SU-DHL-6 (cell line): Measurements from ENCODE around the gene ABCC4.

Experiments
- H2AFZ ChIP-seq: fragments of 200-600 bp; sonication (generic); 2 replicates; pipeline ENCODE4 v1.6.1; 2014; ENCODE audit warnings: low read depth, mild to moderate bottlenecking, moderate library complexity, mixed read lengths, antibody characterized with exemption, low read length; ENCODE audit not compliant: severe bottlenecking
- H3F3A ChIP-seq: fragments of 200-600 bp; shearing (Covaris generic); 2 replicates; pipeline ENCODE4 v1.6.0; 2016; ENCODE audit warnings: antibody characterized with exemption, mild to moderate bottlenecking; ENCODE audit not compliant: insufficient read depth
- H3K27ac ChIP-seq: fragments of 200-600 bp; sonication (generic); 2 replicates; pipeline ENCODE4 v1.5.1; 2016; ENCODE audit warnings: low read depth, mild to moderate bottlenecking, low read length, moderate library complexity, mixed read lengths
- H3K27me3 ChIP-seq: fragments of 200-600 bp; sonication (generic), shearing (Covaris generic); 2 replicates; pipeline ENCODE4 v1.6.0; 2014; ENCODE audit warnings: mild to moderate bottlenecking, low read length
- H3K36me3 ChIP-seq: fragments of 200-600 bp; sonication (generic); 2 replicates; pipeline ENCODE4 v1.6.1; 2014; ENCODE audit warnings: mild to moderate bottlenecking, low read length, mixed read lengths
- H3K4me2 ChIP-seq: fragments of 300-600, 200-600 bp; shearing (Covaris generic), sonication (generic); 2 replicates; pipeline ENCODE4 v1.6.0; 2014; ENCODE audit warnings: low read length, low read depth, mild to moderate bottlenecking; ENCODE audit not compliant: poor library complexity, severe bottlenecking
- H3K4me3 ChIP-seq: fragments of 200-600 bp; sonication (generic); 2 replicates; pipeline ENCODE4 v1.5.1; 2014; ENCODE audit warnings: antibody characterized with exemption, low read length, mild to moderate bottlenecking, mixed read lengths; ENCODE audit not compliant: insufficient read depth, poor library complexity, severe bottlenecking
- H3K79me2 ChIP-seq: fragments of 200-600 bp; sonication (generic); 2 replicates; pipeline ENCODE4 v1.6.1; 2014; ENCODE audit warnings: mild to moderate bottlenecking, low read length, moderate library complexity; ENCODE audit not compliant: insufficient read depth
- H3K9ac ChIP-seq: fragments of 200-600 bp; sonication (generic); 2 replicates; pipeline ENCODE4 v1.7.0; 2014; ENCODE audit warnings: mild to moderate bottlenecking, low read length
- H3K9me2 ChIP-seq: fragments of 200-600 bp; sonication (generic); replicated peaks from 2 replicates; pipeline ENCODE4 v1.6.1; 2014; ENCODE audit warnings: low read length; ENCODE audit not compliant: insufficient read depth
- H3K9me3 ChIP-seq: fragments of 200-600 bp; sonication (generic); 2 replicates; pipeline ENCODE4 v1.6.1; 2014; ENCODE audit warnings: low read length, mixed read lengths; ENCODE audit not compliant: insufficient read depth
- H4K20me1 ChIP-seq: fragments of 200-600 bp; sonication (generic); 2 replicates; pipeline ENCODE4 v1.6.1; 2014; ENCODE audit warnings: low read depth, mild to moderate bottlenecking, antibody characterized with exemption, low read length, moderate library complexity, mixed read lengths
- EZH2phosphoT487 ChIP-seq: fragments of 200-600 bp; sonication (generic), shearing (Covaris generic); conservative IDR thresholded peaks from 2 replicates; pipeline ENCODE4 v1.6.1; 2018; ENCODE audit warnings: mild to moderate bottlenecking, antibody characterized with exemption, low read length, moderate library complexity, mixed read lengths
- TF ChIP-seq, protein P1 (sequence below): fragments of 200-600 bp; sonication (generic); IDR thresholded peaks from one replicate; pipeline ENCODE4 v1.5.1; 2017; ENCODE audit warnings: antibody characterized with exemption, mild to moderate bottlenecking, low read length, moderate library complexity; ENCODE audit not compliant: insufficient read depth, poor library complexity, severe bottlenecking

Gene ABCC4

DNA sequence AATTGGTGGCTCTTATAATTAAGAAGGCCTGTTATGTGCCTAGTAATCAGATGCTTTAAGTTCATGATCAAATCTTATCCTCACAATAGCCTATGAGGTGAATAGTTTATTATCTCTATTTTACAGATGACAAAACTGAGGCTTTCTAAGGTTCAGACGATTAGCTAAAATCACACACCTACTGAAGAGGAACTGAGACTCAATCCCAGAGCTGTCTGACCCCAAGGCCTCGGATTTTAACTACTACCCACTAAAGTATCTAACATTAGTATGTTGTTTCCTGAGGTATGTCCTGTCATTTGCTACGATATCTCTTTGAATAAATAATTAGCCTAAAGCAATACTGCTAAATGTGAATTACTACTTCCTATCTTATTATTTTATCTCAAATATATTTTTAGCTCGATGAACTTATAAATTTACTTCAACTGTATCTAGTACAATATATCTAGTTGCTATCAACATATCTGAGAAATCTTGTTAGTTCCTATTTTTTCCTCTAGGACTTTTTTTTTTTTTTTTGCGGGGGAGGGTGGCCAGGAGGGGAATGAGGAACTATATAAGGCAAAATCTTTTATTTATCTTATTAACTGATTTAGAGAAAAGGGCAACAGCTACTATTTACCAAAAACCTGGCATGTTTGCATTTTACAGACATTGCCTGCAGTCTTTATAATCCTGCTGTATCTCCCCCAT is 118.5 kb downstream of the ABCC4 start:
- Histone ChIP-seq H3K4me3 (no peak overlapping the region), H3K9me2 (no peaks in the 10 kb centered on the region), H3K9ac (no peak overlapping the region), H3K36me3 (no peaks in the 10 kb centered on the region; the same call in 1 of the 2 replicates), H3K27ac (no peak overlapping the region), H3K4me2 (no peak overlapping the region), H3K79me2 (no peaks in the 10 kb centered on the region), H3K9me3 (no peaks in the 10 kb centered on the region), H4K20me1 (no peaks in the 10 kb centered on the region), H2AFZ (no peak overlapping the region), H3K27me3 (no peaks in the 10 kb centered on the region), H3F3A (no peaks in the 10 kb centered on the region)
- TF ChIP-seq, protein P1, sequence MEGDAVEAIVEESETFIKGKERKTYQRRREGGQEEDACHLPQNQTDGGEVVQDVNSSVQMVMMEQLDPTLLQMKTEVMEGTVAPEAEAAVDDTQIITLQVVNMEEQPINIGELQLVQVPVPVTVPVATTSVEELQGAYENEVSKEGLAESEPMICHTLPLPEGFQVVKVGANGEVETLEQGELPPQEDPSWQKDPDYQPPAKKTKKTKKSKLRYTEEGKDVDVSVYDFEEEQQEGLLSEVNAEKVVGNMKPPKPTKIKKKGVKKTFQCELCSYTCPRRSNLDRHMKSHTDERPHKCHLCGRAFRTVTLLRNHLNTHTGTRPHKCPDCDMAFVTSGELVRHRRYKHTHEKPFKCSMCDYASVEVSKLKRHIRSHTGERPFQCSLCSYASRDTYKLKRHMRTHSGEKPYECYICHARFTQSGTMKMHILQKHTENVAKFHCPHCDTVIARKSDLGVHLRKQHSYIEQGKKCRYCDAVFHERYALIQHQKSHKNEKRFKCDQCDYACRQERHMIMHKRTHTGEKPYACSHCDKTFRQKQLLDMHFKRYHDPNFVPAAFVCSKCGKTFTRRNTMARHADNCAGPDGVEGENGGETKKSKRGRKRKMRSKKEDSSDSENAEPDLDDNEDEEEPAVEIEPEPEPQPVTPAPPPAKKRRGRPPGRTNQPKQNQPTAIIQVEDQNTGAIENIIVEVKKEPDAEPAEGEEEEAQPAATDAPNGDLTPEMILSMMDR, result no peak
- TF ChIP-seq EZH2phosphoT487, result no peak

DNA sequence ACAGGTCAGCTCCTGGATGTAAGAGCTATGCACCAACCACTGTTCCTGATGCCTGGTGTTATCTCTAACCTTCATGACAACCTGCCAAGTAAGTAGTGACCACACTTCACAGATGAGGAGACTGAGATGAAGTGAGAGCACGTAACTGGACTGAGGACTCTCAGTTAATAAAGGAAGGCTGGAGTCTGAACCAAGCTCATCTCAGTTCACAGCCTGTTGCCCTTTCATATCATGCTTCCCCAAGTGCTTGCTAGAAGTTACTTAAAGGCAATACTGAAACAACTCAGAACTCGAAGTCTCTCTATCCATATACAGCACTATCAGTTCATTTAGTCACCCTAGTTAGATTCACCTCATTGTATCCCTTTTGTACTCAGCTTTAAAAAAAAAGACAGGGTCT is 119.7 kb downstream of the ABCC4 start:
- TF ChIP-seq, protein P1, result no peak
- no peak for TF ChIP-seq EZH2phosphoT487
- Histone ChIP-seq H3K36me3 (no peaks in the 10 kb centered on the region; the same call in 1 of the 2 replicates), H4K20me1 (no peaks in the 10 kb centered on the region), H3K4me2 (no peak overlapping the region), H3K27me3 (no peaks in the 10 kb centered on the region), H3K27ac (no peak overlapping the region), H3K9me2 (no peaks in the 10 kb centered on the region), H3F3A (no peaks in the 10 kb centered on the region), H3K79me2 (no peaks in the 10 kb centered on the region), H3K9me3 (no peaks in the 10 kb centered on the region), H2AFZ (no peak overlapping the region), H3K4me3 (no peak overlapping the region), H3K9ac (no peak overlapping the region)

DNA sequence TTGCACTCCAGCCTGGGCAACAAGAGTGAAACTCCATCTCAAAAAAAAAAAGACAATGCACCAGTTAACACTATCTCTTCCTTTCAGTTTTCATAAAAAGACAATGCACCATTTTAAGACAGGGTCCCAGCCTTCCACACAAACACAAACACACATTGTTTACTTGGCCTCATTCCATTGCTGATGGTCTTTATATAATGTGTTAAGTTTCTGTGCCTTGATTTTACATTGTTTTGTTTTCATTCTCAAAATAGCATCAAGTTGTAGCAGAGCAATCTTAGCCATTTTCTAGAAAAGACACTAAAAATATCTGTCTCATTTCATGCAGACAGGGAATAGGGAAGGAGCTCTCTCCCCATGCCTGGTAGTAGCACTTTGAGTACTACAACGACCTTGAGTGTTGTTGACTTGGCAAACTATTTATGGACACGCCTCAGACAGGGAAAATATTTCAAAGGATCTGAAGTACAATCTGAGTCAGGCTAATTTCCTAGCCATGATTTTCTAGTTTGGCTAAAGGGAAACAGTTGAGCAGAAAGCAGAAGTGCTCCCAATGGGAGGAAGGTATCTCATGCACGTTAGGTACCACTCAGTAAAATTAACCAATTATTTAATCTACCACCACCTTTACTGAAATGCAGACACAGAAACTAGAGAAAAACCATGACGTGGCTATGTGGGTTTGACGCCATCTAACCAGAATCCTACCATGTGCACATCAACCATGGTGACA is 120.6 kb downstream of the ABCC4 start:
- Histone ChIP-seq H3K4me2 (no peak overlapping the region), H4K20me1 (no peaks in the 10 kb centered on the region), H3K27ac (no peak overlapping the region)

More for the DNA sequence above, 120.6 kb downstream of the ABCC4 start:
- Histone ChIP-seq H3K4me3 (no peak overlapping the region), H3K79me2 (no peaks in the 10 kb centered on the region), H3F3A (no peaks in the 10 kb centered on the region), H3K36me3 (no peaks in the 10 kb centered on the region; the same call in 1 of the 2 replicates), H3K9me3 (no peaks in the 10 kb centered on the region), H3K9ac (no peak overlapping the region), H3K27me3 (no peaks in the 10 kb centered on the region), H3K9me2 (no peaks in the 10 kb centered on the region), H2AFZ (no peak overlapping the region)
- no peak for TF ChIP-seq EZH2phosphoT487
- TF ChIP-seq, protein P1, result no peak
